GM20000 (cell line): Measurements from ENCODE around the gene OR56B1.

Experiments used
- DNase-seq: peaks from one replicate; pipeline ENCODE4 v3.0.0; 2012; ENCODE audit warnings: low spot score
- CTCF ChIP-seq: IDR thresholded peaks from 2 replicates; pipeline ENCODE4 v1.5.1; 2012; ENCODE audit warnings: mild to moderate bottlenecking, control low read depth; ENCODE audit errors: extremely low read depth, missing control alignments

The OR56B1 gene

GRCh38 chr11:5737091-5737490, 843 bp downstream of the OR56B1 start:
- no peak for TF ChIP-seq CTCF
- no peak for DNase-seq

GRCh38 chr11:5737670-5738392, 1.6 kb downstream of the OR56B1 start:
- TF ChIP-seq CTCF = no peak
- no peak for DNase-seq

GRCh38 chr11:5738431-5738830, 2.2 kb downstream of the OR56B1 start:
- TF ChIP-seq CTCF = no peak
- DNase-seq = no peak

GRCh38 chr11:5746614-5747013, 10.4 kb downstream of the OR56B1 start:
- no peak for DNase-seq
- TF ChIP-seq CTCF = no peak

- DNase-seq = no peak
- no peak for TF ChIP-seq CTCF
Measured at GRCh38 chr11:5749836-5750235, 13.6 kb downstream of the OR56B1 start.

- no peak for DNase-seq
- TF ChIP-seq CTCF = no peak
Measured at GRCh38 chr11:5753943-5754342, 17.7 kb downstream of the OR56B1 start, which contains the start of gene OR52N4. Gene OR52N4, plus strand, starts transcription at chr11:5754243. Its CDS starts 498 bp downstream, at chr11:5754741.

GRCh38 chr11:5767056-5767455, 30.8 kb downstream of the OR56B1 start:
- TF ChIP-seq CTCF = no peak
- DNase-seq = no peak
